Measurements from ENCODE around the gene EDN1. TPM values are rescaled to one million over a fixed set of nuclear protein-coding genes. Genes with fewer than 3 reads are reported as not detected.
A peak's percentile ranks its signal among the peaks of the same experiment; 100 is the strongest.

Gene EDN1
- polyA plus RNA-seq, 1 donor (not counting 4 experiments of a cell fraction or from before 2014, with no cell fraction given) = 17.2 TPM

- no peaks in the 10 kb centered on the region for H3K79me2 ChIP-seq (ENCODE audit: control insufficient read depth, insufficient read depth, low read length)
- peak overlapping the region in 2 of 3 experiments; percentile 2 to 18 for H3K4me3 ChIP-seq (ENCODE audit: control insufficient read depth in 2 of 3, extremely low read depth in 1 of 3, insufficient read depth in 2 of 3, low read depth in 1 of 3, low read length in 3 of 3)
- H2AFZ ChIP-seq (ENCODE audit: control insufficient read depth, low read length) = no peak overlapping the region
- no peaks in the 10 kb centered on the region for H3K9me3 ChIP-seq (ENCODE audit: control insufficient read depth, low read depth, low read length)
- peak overlapping the region; percentile 66 for H3K9ac ChIP-seq (ENCODE audit: control insufficient read depth, extremely low read depth, insufficient read depth, low read length)
- no peaks in the 10 kb centered on the region for H3K9me1 ChIP-seq (ENCODE audit: control insufficient read depth, extremely low read depth, insufficient read depth, low read length)
- dilution Hi-C loops (cut with MboI; ENCODE audit: extremely low pct_ligation_motif_present, low sequenced_read_pairs) = no loop called here
- H3K4me1 ChIP-seq (ENCODE audit: control insufficient read depth, extremely low read depth, insufficient read depth, low read length) = peaks cover 45% of the 10 kb centered on the region
- H3K4me2 ChIP-seq (ENCODE audit: control insufficient read depth, extremely low read depth, insufficient read depth, low read depth, low read length) = peak overlapping the region; percentile 59
- peak overlapping the region; percentile 90 for H3K27ac ChIP-seq (ENCODE audit: control insufficient read depth, insufficient read depth, low read length)
- DNase-seq (ENCODE audit: low read depth, low spot score) = no peak
- H3K27me3 ChIP-seq (ENCODE audit: control insufficient read depth, extremely low read depth, insufficient read depth, low read length) = no peaks in the 10 kb centered on the region
- no peaks in the 10 kb centered on the region for H4K20me1 ChIP-seq (ENCODE audit: control insufficient read depth, extremely low read depth, insufficient read depth, low read length)
- no peaks in the 10 kb centered on the region for H3K36me3 ChIP-seq (ENCODE audit: control insufficient read depth in 2 of 2, extremely low read depth in 1 of 2, insufficient read depth in 2 of 2, low read length in 2 of 2)
- TF ChIP-seq EZH2 (IDR thresholded peaks at IDR 0.05; ENCODE audit: low read length) = no peak
- no peak for TF ChIP-seq CTCF (optimal IDR thresholded peaks at IDR 0.05 in 1 of 3, IDR thresholded peaks at IDR 0.05 in 1 of 3, conservative IDR thresholded peaks at IDR 0.05 in 1 of 3; ENCODE audit: extremely low read depth in 1 of 3, insufficient read depth in 2 of 3, low read length in 3 of 3)
- FAIRE-seq = no peak
Measured at GRCh38 chr6:12324748-12325147, 34.6 kb downstream of the EDN1 start.

- Histone ChIP-seq H3K27me3 (ENCODE audit: control insufficient read depth, extremely low read depth, insufficient read depth, low read length) (no peaks in the 10 kb centered on the region), H3K4me3 (ENCODE audit: control insufficient read depth in 2 of 3, extremely low read depth in 1 of 3, insufficient read depth in 2 of 3, low read depth in 1 of 3, low read length in 3 of 3) (no peak overlapping the region), H3K4me2 (ENCODE audit: control insufficient read depth, extremely low read depth, insufficient read depth, low read depth, low read length) (no peak overlapping the region), H3K4me1 (ENCODE audit: control insufficient read depth, extremely low read depth, insufficient read depth, low read length) (peaks cover 45% of the 10 kb centered on the region), H3K9me3 (ENCODE audit: control insufficient read depth, low read depth, low read length) (no peaks in the 10 kb centered on the region), H3K27ac (ENCODE audit: control insufficient read depth, insufficient read depth, low read length) (peak overlapping the region; percentile 90), H3K9me1 (ENCODE audit: control insufficient read depth, extremely low read depth, insufficient read depth, low read length) (no peaks in the 10 kb centered on the region), H3K36me3 (ENCODE audit: control insufficient read depth in 2 of 2, extremely low read depth in 1 of 2, insufficient read depth in 2 of 2, low read length in 2 of 2) (no peaks in the 10 kb centered on the region), H3K79me2 (ENCODE audit: control insufficient read depth, insufficient read depth, low read length) (no peaks in the 10 kb centered on the region), H2AFZ (ENCODE audit: control insufficient read depth, low read length) (no peak overlapping the region), H4K20me1 (ENCODE audit: control insufficient read depth, extremely low read depth, insufficient read depth, low read length) (no peaks in the 10 kb centered on the region), H3K9ac (ENCODE audit: control insufficient read depth, extremely low read depth, insufficient read depth, low read length) (no peak overlapping the region)
- TF ChIP-seq CTCF (optimal IDR thresholded peaks at IDR 0.05 in 1 of 3, IDR thresholded peaks at IDR 0.05 in 1 of 3, conservative IDR thresholded peaks at IDR 0.05 in 1 of 3; ENCODE audit: extremely low read depth in 1 of 3, insufficient read depth in 2 of 3, low read length in 3 of 3) = no peak
- TF ChIP-seq EZH2 (IDR thresholded peaks at IDR 0.05; ENCODE audit: low read length) = no peak
- FAIRE-seq = no peak
- DNase-seq (ENCODE audit: low read depth, low spot score) = no peak
- dilution Hi-C loops (cut with MboI; ENCODE audit: extremely low pct_ligation_motif_present, low sequenced_read_pairs) = no loop called here
Measured at GRCh38 chr6:12325872-12326271, 35.7 kb downstream of the EDN1 start.
